Activated CD8-positive, alpha-beta memory T cell treated with anti-CD3 and anti-CD28 coated beads for 1 hour (primary cell): ENCODE measurements around the gene ZFYVE27.

Source experiments
- DNase-seq, 2 donors: peaks; one replicate each; pipeline ENCODE4 v3.0.0-alpha.2; 2020; ENCODE audit warnings: low read depth in 1 of 2; ENCODE audit errors: extremely low read depth in 1 of 2

ZFYVE27 gene

GRCh38 chr10:97714401-97715258 lies 22.3 kb upstream of the ZFYVE27 start:
- DNase-seq: no peak

GRCh38 chr10:97715259-97715874 lies 21.6 kb upstream of the ZFYVE27 start:
- DNase-seq: no peak

GRCh38 chr10:97717627-97718026 lies 19.3 kb upstream of the ZFYVE27 start:
- DNase-seq: no peak

GRCh38 chr10:97718178-97718577 lies 18.8 kb upstream of the ZFYVE27 start:
- no peak for DNase-seq

GRCh38 chr10:97718659-97719142 lies 18.2 kb upstream of the ZFYVE27 start:
- DNase-seq: no peak

- DNase-seq: no peak
Measured at GRCh38 chr10:97719602-97720001, 17.3 kb upstream of the ZFYVE27 start.

- DNase-seq: no peak
Measured at GRCh38 chr10:97721871-97722780, 14.8 kb upstream of the ZFYVE27 start.

- DNase-seq: no peak
Measured at GRCh38 chr10:97723001-97723400, 13.9 kb upstream of the ZFYVE27 start.

GRCh38 chr10:97724341-97724941 lies 12.5 kb upstream of the ZFYVE27 start:
- no peak for DNase-seq

GRCh38 chr10:97726636-97727178 lies 10.2 kb upstream of the ZFYVE27 start:
- no peak for DNase-seq

- DNase-seq: no peak
Measured at GRCh38 chr10:97729014-97729413, 7.9 kb upstream of the ZFYVE27 start.

GRCh38 chr10:97731346-97732051 lies 5.4 kb upstream of the ZFYVE27 start:
- DNase-seq: peak in 1 of 2 donors; percentile 20

- DNase-seq: no peak
Measured at GRCh38 chr10:97732052-97732359, 4.9 kb upstream of the ZFYVE27 start.

GRCh38 chr10:97733256-97733655 lies 3.7 kb upstream of the ZFYVE27 start:
- no peak for DNase-seq

GRCh38 chr10:97734021-97734420 lies 2.9 kb upstream of the ZFYVE27 start:
- DNase-seq: no peak

- DNase-seq: no peak
Measured at GRCh38 chr10:97736403-97736901, 476 bp upstream of the ZFYVE27 start.

GRCh38 chr10:97737770-97738265 lies 890 bp downstream of the ZFYVE27 start:
- DNase-seq: no peak

GRCh38 chr10:97738616-97739015 lies 1.7 kb downstream of the ZFYVE27 start:
- DNase-seq: no peak

GRCh38 chr10:97740613-97741012 lies 3.7 kb downstream of the ZFYVE27 start:
- DNase-seq: no peak
